Measurements from ENCODE around the gene BIRC2. TPM values are rescaled to one million over a fixed set of nuclear protein-coding genes. Genes with fewer than 3 reads are reported as not detected.

Gene BIRC2
- total and polyA plus RNA-seq, 10 of the 15 experiments (the other 5 are each of a cell fraction or from before 2014, with no cell fraction given), result 13.8 to 75.8 (median 26.5) TPM

DNA sequence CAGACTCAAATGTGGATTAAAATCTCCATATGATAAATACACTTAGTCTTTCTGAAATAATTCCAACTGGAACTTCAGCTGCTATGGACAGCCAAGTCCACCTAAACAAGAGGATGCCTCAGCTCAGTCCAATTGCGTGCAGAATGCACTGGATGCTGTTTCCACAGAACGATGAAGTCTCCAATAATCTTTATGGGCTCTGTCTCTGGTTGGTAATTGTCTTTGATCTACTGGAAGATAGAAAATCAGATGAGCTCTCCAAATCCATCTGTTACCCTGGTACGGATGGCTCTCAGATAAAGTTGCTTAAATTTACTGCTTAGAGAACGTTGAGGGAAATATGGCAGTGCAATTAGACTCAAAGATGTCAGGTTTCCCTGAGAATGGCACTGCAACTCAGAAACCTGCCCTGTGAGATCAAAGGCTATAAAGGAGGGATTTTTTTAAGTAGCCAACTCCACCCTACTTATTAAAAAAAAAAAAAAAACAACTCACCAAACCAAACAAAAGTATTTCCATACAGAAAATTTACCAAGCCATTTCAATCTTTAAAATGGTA is 30.6 kb upstream of the BIRC2 start:
- intact Hi-C loops (cut with micrococcal nuclease; ENCODE audit: unreplicated experiment) (loop anchor here (5.0 kb wide), 2 partner anchors 116 to 246 kb away; no protein-coding TSS in a partner anchor), in situ Hi-C loops (cut with MboI) (no loop called here)
- DNase-seq (ENCODE audit: low read depth, low spot score) (no peak), FAIRE-seq (no peak), ATAC-seq (0 out of 3 replicates have a peak, but pooled peaks have one; percentile 1)
- CTCF ChIA-PET, result interaction anchor here (0.5 to 12.0 kb wide), 8 partner anchors 9 to 296 kb away, joined by 3 to 219 read pairs (median 4); no protein-coding TSS in a partner anchor
- Histone ChIP-seq H3K4me2 (ENCODE audit: control insufficient read depth, insufficient read depth) (peak overlapping the region; percentile 82), H3K79me2 (ENCODE audit: control insufficient read depth, insufficient read depth, low read length) (peaks cover 48% of the 10 kb centered on the region), H2AFZ (ENCODE audit: control insufficient read depth, low read depth, low read length) (peak overlapping the region; percentile 45), H3K9me3 (replicated peaks; ENCODE audit: control insufficient read depth, insufficient read depth, low read length) (no peaks in the 10 kb centered on the region; the same call in 1 of the 3 replicates), H4K20me1 (ENCODE audit: control insufficient read depth, insufficient read depth) (no peaks in the 10 kb centered on the region), H3K4me1 (ENCODE audit: control insufficient read depth, insufficient read depth, low read length) (peaks cover 24% of the 10 kb centered on the region), H3K9ac (ENCODE audit: control insufficient read depth, insufficient read depth, low read length) (peak overlapping the region; percentile 85), H3K36me3 (ENCODE audit: control insufficient read depth in 2 of 2, insufficient read depth in 2 of 2, low read length in 1 of 2) (0 out of 4 replicates have a peak, but pooled peaks cover 0 to 5% of the 10 kb centered on the region in 2 experiments), H3K27me3 (replicated peaks in 1 of 2; ENCODE audit: control insufficient read depth in 2 of 2, insufficient read depth in 2 of 2, low read length in 1 of 2) (no peaks in the 10 kb centered on the region), H3K4me3 (peak overlapping the region; percentile 62), H3K27ac (ENCODE audit: control insufficient read depth, insufficient read depth) (peak overlapping the region; percentile 97)
- SMC1A ChIA-PET (ENCODE audit: uncharacterized antibody, unreplicated experiment), result interaction anchor here (0.7 to 13.5 kb wide), 9 partner anchors 9 to 296 kb away, joined by 3 to 255 read pairs (median 4); no protein-coding TSS in a partner anchor
- POLR2A ChIA-PET, result interaction anchor here (0.6 to 1.5 kb wide), 7 partner anchors 8 to 618 kb away, joined by 3 to 6 read pairs (median 3); no protein-coding TSS in a partner anchor
- BruUV-seq (replicated peaks), result TSS peak; percentile 99
- RAD21 ChIA-PET (ENCODE audit: unreplicated experiment), result interaction anchor here (0.6 to 5.2 kb wide), 11 partner anchors 8 to 298 kb away, joined by 3 to 38 read pairs (median 4); no protein-coding TSS in a partner anchor
- 8% methylated on average over 4 of the region's 4 CpGs for WGBS (ENCODE audit: insufficient coverage, insufficient replicate concordance, low lambda C conversion rate, missing lambda C conversion rate)
- TF ChIP-seq BRCA1 (IDR thresholded peaks at IDR 0.05; ENCODE audit: low read depth, low read length), result no peak
- no peak for TF ChIP-seq JUND (IDR thresholded peaks at IDR 0.05; ENCODE audit: low read depth, low read length)
- TF ChIP-seq ATF7 (IDR thresholded peaks at IDR 0.05; ENCODE audit: low read depth), result no peak
- no peak for TF ChIP-seq MYB (IDR thresholded peaks at IDR 0.05; ENCODE audit: borderline replicate concordance, low read depth, low read length)
- no peak for TF ChIP-seq TARDBP (IDR thresholded peaks at IDR 0.05; ENCODE audit: borderline replicate concordance)
- no peak for TF ChIP-seq STAT3 (IDR thresholded peaks at IDR 0.05; ENCODE audit: low read depth, low read length)
- TF ChIP-seq BACH1 (IDR thresholded peaks at IDR 0.05; ENCODE audit: borderline replicate concordance), result 0 out of 2 replicates have a peak, but pooled peaks have one; percentile 30
- no peak for TF ChIP-seq CBFB (IDR thresholded peaks at IDR 0.05; ENCODE audit: low read depth)
- TF ChIP-seq, protein P1, sequence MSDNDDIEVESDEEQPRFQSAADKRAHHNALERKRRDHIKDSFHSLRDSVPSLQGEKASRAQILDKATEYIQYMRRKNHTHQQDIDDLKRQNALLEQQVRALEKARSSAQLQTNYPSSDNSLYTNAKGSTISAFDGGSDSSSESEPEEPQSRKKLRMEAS (IDR thresholded peaks at IDR 0.05; ENCODE audit: low read depth, low read length), result no peak
- TF ChIP-seq DPF2 (IDR thresholded peaks at IDR 0.05), result no peak
- TF ChIP-seq RAD51 (IDR thresholded peaks at IDR 0.05), result no peak
- no peak for TF ChIP-seq KLF5 (IDR thresholded peaks at IDR 0.05; ENCODE audit: partially characterized antibody)
- TF ChIP-seq YY1 (IDR thresholded peaks at IDR 0.05; ENCODE audit: low read depth, low read length), result peak; percentile 39; the same call in 1 of the 2 replicates
- TF ChIP-seq, protein P2, sequence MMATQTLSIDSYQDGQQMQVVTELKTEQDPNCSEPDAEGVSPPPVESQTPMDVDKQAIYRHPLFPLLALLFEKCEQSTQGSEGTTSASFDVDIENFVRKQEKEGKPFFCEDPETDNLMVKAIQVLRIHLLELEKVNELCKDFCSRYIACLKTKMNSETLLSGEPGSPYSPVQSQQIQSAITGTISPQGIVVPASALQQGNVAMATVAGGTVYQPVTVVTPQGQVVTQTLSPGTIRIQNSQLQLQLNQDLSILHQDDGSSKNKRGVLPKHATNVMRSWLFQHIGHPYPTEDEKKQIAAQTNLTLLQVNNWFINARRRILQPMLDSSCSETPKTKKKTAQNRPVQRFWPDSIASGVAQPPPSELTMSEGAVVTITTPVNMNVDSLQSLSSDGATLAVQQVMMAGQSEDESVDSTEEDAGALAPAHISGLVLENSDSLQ (IDR thresholded peaks at IDR 0.05), result peak; percentile 20; the same call in 1 of the 2 replicates
- TF ChIP-seq ZZZ3 (IDR thresholded peaks at IDR 0.05; ENCODE audit: control insufficient read depth, insufficient read length, low read depth), result no peak
- no peak for TF ChIP-seq NR2C2 (IDR thresholded peaks at IDR 0.05; ENCODE audit: borderline replicate concordance, control insufficient read depth, insufficient read length, low read depth)
- peak; percentile 58; the same call in 1 of the 2 replicates for TF ChIP-seq TCF7 (IDR thresholded peaks at IDR 0.05; ENCODE audit: borderline replicate concordance)
- TF ChIP-seq SREBF2 (IDR thresholded peaks at IDR 0.05; ENCODE audit: low read length), result no peak
- no peak for TF ChIP-seq PAX5 (IDR thresholded peaks at IDR 0.05; ENCODE audit: borderline replicate concordance, low read depth, low read length)

Data from GM12878 (cell line).